ENCODE results near the gene KCNS3.

GRCh38 chr2:17863539-17863938 lies 14.9 kb upstream of the KCNS3 start:
- TF ChIP-seq, protein P1, sequence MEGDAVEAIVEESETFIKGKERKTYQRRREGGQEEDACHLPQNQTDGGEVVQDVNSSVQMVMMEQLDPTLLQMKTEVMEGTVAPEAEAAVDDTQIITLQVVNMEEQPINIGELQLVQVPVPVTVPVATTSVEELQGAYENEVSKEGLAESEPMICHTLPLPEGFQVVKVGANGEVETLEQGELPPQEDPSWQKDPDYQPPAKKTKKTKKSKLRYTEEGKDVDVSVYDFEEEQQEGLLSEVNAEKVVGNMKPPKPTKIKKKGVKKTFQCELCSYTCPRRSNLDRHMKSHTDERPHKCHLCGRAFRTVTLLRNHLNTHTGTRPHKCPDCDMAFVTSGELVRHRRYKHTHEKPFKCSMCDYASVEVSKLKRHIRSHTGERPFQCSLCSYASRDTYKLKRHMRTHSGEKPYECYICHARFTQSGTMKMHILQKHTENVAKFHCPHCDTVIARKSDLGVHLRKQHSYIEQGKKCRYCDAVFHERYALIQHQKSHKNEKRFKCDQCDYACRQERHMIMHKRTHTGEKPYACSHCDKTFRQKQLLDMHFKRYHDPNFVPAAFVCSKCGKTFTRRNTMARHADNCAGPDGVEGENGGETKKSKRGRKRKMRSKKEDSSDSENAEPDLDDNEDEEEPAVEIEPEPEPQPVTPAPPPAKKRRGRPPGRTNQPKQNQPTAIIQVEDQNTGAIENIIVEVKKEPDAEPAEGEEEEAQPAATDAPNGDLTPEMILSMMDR (IDR thresholded peaks at IDR 0.05 in 8 of 11, conservative IDR thresholded peaks at IDR 0.05 in 3 of 11): no peak
- TF ChIP-seq POLR2AphosphoS5 (IDR thresholded peaks at IDR 0.05) (no peak), POLR2A (IDR thresholded peaks at IDR 0.05) (no peak)
